HG03066 (cell line): Measurements from ENCODE around the gene PJA2.
"Not testable (repeated sequence)": the region's sequence is repeated elsewhere in the genome, so short reads cannot be mapped to it uniquely, and the experiment has no call there.

Experiments
- ATAC-seq: cut with Tn5 transposase; IDR thresholded peaks from one replicate; pipeline ENCODE4 v1.9.1; 2021; ENCODE audit warnings: low read depth; ENCODE audit not compliant: unreplicated experiment

Gene PJA2, protein sequence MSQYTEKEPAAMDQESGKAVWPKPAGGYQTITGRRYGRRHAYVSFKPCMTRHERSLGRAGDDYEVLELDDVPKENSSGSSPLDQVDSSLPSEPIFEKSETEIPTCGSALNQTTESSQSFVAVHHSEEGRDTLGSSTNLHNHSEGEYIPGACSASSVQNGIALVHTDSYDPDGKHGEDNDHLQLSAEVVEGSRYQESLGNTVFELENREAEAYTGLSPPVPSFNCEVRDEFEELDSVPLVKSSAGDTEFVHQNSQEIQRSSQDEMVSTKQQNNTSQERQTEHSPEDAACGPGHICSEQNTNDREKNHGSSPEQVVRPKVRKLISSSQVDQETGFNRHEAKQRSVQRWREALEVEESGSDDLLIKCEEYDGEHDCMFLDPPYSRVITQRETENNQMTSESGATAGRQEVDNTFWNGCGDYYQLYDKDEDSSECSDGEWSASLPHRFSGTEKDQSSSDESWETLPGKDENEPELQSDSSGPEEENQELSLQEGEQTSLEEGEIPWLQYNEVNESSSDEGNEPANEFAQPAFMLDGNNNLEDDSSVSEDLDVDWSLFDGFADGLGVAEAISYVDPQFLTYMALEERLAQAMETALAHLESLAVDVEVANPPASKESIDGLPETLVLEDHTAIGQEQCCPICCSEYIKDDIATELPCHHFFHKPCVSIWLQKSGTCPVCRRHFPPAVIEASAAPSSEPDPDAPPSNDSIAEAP

DNA sequence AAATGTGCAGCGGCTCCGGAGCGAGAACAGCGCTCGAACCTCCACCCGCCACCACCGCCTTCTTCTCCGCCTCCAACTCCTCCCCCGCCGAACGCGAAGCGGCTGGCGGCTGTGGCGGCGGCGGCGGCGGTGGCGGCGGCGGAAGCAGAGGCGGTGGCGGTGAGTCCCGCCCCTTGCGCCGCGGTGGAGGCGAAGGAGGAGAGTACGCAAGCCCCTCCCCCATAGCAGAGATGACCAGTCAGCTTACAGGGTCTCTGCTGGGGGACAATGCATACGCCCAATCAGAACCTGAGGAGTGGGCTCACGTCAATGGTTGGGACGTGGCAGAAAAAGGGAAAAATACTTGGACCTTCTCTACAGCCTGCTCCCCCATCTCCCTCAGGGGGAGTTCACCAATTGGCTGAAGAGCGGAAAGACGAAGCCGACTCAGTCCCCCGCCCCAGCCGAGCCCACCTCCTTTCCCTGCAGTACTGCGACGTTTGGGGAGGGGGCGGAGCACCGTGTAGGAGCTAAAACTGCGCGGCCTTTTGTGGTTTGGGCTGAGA, at the start of gene PJA2:
Gene PJA2, minus strand, starts transcription at position 131 of the 545 bp plus-strand sequence. CDS start 26,541 bp downstream, outside the sequence.
- peak; percentile 75 for ATAC-seq

DNA sequence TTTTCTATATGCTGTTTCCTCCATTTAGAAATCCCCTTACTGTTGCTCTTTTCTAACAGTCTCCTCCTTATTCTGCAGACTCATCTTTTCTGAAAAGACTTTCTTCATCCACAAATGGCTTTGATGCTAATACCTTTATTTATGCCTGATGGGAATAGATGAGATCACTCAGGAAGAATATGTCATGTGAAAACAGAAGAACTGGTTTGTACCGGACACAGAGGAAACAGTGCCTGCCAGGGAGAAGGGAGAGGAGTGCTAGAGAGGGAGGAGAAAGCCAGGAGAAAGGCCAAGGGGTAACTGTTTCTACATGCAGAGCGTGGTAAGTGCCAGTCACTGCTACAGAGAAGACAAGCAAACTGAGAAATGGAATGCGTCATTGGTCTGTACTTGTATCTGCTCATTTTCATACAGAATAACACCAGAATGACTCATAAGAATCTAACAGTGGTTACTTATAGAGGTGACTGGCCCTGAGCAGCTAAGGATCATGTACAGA, 45.9 kb upstream of the PJA2 start:
- ATAC-seq: peak; percentile 100

GRCh38 chr5:109454731-109455505, 45.1 kb upstream of the PJA2 start:
- ATAC-seq: no peak

DNA sequence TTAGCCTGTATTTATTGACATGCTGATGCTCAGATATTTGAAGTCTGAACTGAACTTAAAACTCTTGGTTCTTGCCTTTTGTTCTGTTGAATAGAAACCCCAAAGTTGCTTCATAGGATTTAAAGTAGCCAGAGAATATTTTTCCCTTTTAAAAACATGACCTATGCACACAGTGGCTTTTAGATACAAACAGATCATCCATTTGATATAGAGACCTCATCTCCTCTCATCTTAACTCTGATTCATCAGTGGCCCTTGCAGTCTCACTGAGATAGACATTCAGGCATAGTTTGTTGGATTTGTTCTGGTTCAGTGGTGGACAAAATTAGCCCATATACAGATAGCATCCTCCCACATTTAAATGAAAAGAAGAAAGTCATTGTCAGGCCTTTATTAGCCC, 43.5 kb upstream of the PJA2 start:
- no peak for ATAC-seq

DNA sequence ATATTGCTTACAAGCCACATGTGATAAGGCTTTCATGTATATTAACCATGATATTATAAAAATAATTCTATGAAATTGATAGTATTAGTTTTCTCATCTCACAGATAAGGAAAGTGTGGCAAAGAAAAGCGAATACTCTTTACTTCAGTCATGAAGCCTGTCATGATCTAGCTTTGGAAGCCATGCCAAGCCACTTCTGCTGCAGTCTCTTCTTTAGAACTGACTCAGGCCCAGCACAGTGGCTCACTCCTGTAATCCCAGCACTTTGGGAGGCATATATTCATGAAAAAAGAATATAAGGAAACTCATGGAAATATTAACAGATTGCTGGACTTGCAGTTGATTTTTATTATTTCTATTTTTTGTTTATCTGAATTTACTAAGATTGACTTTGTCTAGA, 42.9 kb upstream of the PJA2 start:
- no peak for ATAC-seq

DNA sequence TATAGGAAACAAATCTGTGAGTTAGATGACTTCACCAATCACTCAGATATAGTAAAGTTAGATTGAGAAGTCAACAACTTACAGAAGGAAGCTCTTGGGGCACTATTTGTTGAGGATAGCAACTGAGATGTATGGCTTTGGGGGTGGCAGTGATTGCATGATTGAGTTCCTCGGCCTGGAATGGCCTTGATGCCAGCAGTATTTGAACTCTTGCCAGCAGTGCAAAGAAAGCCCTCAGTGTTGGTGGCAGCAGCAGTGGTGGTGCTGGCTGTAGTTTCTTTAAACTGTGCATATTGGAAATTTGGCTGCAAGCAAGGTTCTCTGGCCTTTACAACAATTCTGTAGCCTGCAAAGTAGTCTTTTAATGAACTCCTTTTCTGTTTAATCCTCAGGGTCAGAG, 41.4 kb upstream of the PJA2 start:
- no peak for ATAC-seq

GRCh38 chr5:109450129-109450877, 40.5 kb upstream of the PJA2 start:
- ATAC-seq: no peak

DNA sequence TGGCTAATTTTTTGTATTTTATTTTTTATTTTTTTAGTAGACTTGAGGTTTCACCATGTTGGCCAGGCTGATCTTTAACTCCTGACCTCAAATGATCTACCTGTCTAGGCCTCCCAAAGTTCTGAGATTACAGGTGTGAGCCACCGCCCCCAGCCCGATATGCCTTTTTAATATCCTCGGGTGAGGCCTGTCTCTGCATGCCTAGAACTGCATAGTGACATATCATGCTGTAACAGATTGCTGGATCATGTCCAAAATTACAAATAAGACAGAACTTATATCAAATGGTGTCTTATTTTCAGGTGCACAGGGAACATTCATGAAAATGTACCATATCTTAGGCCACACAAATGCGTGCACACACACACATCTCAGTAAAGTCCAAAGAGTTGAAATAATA, 39.1 kb upstream of the PJA2 start:
- no peak for ATAC-seq

GRCh38 chr5:109439590-109439989, 29.8 kb upstream of the PJA2 start:
- no peak for ATAC-seq

GRCh38 chr5:109426075-109426474, 16.3 kb upstream of the PJA2 start:
- ATAC-seq: no peak

DNA sequence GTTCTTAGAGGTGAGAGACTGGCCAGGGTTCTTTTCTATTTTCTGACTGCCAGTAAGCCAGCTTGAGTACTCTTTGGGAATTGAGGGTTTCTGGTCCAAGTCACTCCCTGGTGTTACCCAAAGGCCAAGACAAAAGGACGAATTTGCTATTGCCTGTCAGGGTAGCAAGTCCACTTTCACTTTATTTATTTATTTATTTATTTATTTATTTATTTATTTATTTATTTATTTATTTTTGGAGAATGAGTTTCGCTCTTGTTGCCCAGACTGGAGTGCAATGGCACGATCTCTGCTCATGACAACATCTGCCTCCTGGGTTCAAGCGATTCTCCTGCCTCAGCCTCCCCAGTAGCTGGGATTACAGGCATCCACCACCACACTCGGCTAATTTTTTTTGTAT, 15.7 kb upstream of the PJA2 start:
- not testable (repeated sequence) for ATAC-seq

- ATAC-seq: no peak
Observed at GRCh38 chr5:109421956-109422355, 12.2 kb upstream of the PJA2 start.

DNA sequence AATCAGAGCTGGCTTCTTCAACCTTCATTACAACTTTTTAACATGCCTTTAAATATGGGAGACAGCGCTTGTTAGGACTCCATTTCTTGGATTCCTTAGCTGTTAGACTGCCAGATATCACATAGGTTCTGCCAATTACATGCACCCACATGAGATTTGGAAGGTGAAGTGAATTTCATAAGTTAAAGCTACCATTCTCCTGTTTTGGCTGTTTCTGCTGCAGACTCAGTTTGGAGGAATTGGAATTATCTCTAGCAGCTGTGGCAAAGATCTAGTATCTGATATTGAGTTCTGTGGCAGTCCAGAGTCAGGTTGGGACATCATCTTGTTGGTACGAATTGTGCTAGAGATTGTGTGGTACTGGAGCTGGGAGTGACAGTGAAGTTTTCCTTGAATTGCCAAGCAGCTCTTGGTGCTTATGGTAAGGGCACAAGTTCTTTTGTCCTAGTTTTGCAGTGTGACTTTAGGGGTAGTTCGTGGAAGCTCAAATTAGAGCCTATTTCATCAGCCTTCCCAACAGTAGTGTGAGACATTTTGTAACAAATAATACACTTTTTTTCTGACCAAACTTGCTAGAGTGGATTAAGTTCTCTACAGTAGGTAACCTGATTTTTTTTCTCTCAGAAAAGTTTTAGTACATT, 9.1 kb upstream of the PJA2 start:
- no peak for ATAC-seq

DNA sequence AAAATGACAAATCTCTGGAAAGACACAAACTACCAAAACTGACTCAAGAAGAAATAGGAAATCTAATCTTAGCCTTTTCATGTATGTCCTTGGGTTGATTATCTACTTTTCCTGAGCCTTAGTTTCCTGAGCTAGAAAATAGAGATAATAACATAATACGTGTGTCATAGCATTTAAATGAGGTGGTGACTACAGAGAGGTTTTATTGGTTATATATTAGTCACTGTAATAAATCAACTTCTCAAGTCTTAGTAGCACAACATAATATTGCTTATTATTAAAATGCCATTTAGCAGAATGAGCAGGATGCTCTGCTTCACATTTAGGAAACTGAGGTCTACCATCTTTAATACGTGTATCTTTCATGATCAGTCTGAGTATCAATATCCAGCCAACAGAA, 7.1 kb upstream of the PJA2 start:
- no peak for ATAC-seq

GRCh38 chr5:109413921-109414461, 4.2 kb upstream of the PJA2 start:
- ATAC-seq: not testable (repeated sequence)

GRCh38 chr5:109413458-109413857, 3.7 kb upstream of the PJA2 start:
- no peak for ATAC-seq

DNA sequence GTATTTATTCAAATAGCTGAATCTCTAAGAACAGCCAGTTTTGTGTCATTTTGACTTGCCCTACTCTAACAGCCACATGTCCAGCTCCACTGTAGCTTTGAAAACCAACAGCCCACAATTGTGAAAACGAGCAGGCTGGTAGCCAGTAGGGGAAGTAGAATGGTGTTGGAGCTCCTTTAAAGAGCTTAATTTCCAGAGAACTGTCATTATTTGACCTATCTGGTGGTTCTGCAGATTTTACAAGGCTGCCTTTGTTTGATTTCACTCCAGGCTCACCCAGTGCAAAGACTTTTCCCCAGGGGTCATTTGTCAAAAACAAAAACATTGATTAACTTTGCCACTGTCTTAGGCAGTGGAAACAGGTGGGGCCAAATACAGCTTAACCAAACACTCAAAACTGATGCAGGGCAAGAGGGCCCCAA, 3.2 kb upstream of the PJA2 start:
- ATAC-seq: no peak

DNA sequence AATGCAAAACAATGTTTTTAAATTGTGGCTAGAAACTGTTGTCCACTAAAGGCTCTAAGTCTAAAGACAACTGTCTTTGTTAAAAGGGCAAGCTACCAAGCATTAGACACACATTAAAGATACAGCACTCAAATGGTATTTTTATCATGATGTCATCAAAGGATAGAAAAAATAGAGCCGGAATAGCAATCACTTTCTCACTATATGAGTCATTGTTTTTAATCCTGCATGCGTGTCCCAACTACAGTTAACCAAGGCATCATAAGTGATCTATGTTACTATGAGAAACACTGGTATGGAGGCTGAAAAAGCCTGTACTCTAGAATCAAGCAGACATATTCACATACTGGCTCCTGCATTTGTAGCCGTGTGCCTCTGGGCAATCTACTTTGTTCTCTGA, 1.9 kb upstream of the PJA2 start:
- no peak for ATAC-seq

DNA sequence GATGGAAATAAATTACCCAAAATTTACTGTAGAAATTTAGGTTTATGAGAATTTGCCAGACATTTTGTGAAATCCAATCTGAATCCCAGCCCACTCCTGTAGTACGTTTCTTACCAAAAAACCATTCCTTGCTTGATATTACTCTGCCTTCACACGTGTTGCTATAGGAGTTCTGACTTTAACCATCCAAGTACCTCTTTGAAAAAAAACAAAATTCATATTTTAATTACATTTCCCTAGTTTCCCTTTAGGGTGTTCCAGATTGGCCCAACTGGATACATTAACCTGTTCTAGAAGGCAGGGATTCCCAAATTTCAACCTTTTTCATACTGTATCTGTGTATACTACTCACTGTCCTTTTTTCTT, 1.4 kb upstream of the PJA2 start:
- no peak for ATAC-seq
